Loucy (cell line): ENCODE measurements around the gene CTNS.

Source experiments
- CTCF ChIP-seq: fragments of 200-600 bp; sonication (generic); conservative IDR thresholded peaks from 2 replicates; pipeline ENCODE4 v1.5.1; 2014; ENCODE audit warnings: mild to moderate bottlenecking, antibody characterized with exemption, low read length
- EZH2phosphoT487 ChIP-seq: fragments of 200-600 bp; IDR thresholded peaks from 2 replicates; pipeline ENCODE4 v1.6.1; 2018; ENCODE audit warnings: antibody characterized with exemption, mild to moderate bottlenecking, moderate library complexity, borderline replicate concordance

- TF ChIP-seq CTCF (no peak), EZH2phosphoT487 (no peak)
These were observed 41.6 kb upstream of the CTNS start for GRCh38 chr17:3594976-3595375.
